ENCODE results near the gene ATP6AP1. TPM values are rescaled to one million over a fixed set of nuclear protein-coding genes. Genes with fewer than 3 reads are reported as not detected.
"Not testable (repeated sequence)": the region's sequence is repeated elsewhere in the genome, so short reads cannot be mapped to it uniquely, and the experiment has no call there.

The ATP6AP1 gene
- total and polyA plus RNA-seq, 10 of the 15 experiments (the other 5 are each of a cell fraction or from before 2014, with no cell fraction given): 4.5 to 56.4 (median 32.0) TPM

GRCh38 chrX:154388649-154389048, 39.8 kb upstream of the ATP6AP1 start:
- H3K9ac ChIP-seq (ENCODE audit: control insufficient read depth, insufficient read depth, low read length); BruUV-seq (replicated peaks); POLR2A ChIA-PET; H3K4me1 ChIP-seq (ENCODE audit: control insufficient read depth, insufficient read depth, low read length); H3K79me2 ChIP-seq (ENCODE audit: control insufficient read depth, insufficient read depth, low read length); intact Hi-C loops (cut with micrococcal nuclease; ENCODE audit: unreplicated experiment); H3K4me3 ChIP-seq; SMC1A ChIA-PET (ENCODE audit: uncharacterized antibody, unreplicated experiment); H4K20me1 ChIP-seq (ENCODE audit: control insufficient read depth, insufficient read depth); in situ Hi-C loops (cut with MboI); H3K27ac ChIP-seq (ENCODE audit: control insufficient read depth, insufficient read depth); CTCF ChIA-PET; DNase-seq (ENCODE audit: low read depth, low spot score); H3K27me3 ChIP-seq (replicated peaks in 1 of 2; ENCODE audit: control insufficient read depth in 2 of 2, insufficient read depth in 2 of 2, low read length in 1 of 2); H3K9me3 ChIP-seq (replicated peaks; ENCODE audit: control insufficient read depth, insufficient read depth, low read length); H3K36me3 ChIP-seq (ENCODE audit: control insufficient read depth in 2 of 2, insufficient read depth in 2 of 2, low read length in 1 of 2); RAD21 ChIA-PET (ENCODE audit: unreplicated experiment); H3K4me2 ChIP-seq (ENCODE audit: control insufficient read depth, insufficient read depth); H2AFZ ChIP-seq (ENCODE audit: control insufficient read depth, low read depth, low read length): not testable (repeated sequence)
- ATAC-seq: peak; percentile 53
- FAIRE-seq: peak; percentile 97
- no CpG with 5 or more reads among the region's 16 CpGs for WGBS (ENCODE audit: insufficient coverage, insufficient replicate concordance, low lambda C conversion rate, missing lambda C conversion rate)

- no CpG with 5 or more reads among the region's 121 CpGs for WGBS (ENCODE audit: insufficient coverage, insufficient replicate concordance, low lambda C conversion rate, missing lambda C conversion rate)
- DNase-seq (ENCODE audit: low read depth, low spot score); H3K9me3 ChIP-seq (replicated peaks; ENCODE audit: control insufficient read depth, insufficient read depth, low read length); H3K4me1 ChIP-seq (ENCODE audit: control insufficient read depth, insufficient read depth, low read length); CTCF ChIA-PET; intact Hi-C loops (cut with micrococcal nuclease; ENCODE audit: unreplicated experiment); RAD21 ChIA-PET (ENCODE audit: unreplicated experiment); H4K20me1 ChIP-seq (ENCODE audit: control insufficient read depth, insufficient read depth); in situ Hi-C loops (cut with MboI); H3K4me3 ChIP-seq; H3K36me3 ChIP-seq (ENCODE audit: control insufficient read depth in 2 of 2, insufficient read depth in 2 of 2, low read length in 1 of 2); H3K79me2 ChIP-seq (ENCODE audit: control insufficient read depth, insufficient read depth, low read length); SMC1A ChIA-PET (ENCODE audit: uncharacterized antibody, unreplicated experiment); H2AFZ ChIP-seq (ENCODE audit: control insufficient read depth, low read depth, low read length); BruUV-seq (replicated peaks); H3K27ac ChIP-seq (ENCODE audit: control insufficient read depth, insufficient read depth); POLR2A ChIA-PET; H3K4me2 ChIP-seq (ENCODE audit: control insufficient read depth, insufficient read depth); H3K27me3 ChIP-seq (replicated peaks in 1 of 2; ENCODE audit: control insufficient read depth in 2 of 2, insufficient read depth in 2 of 2, low read length in 1 of 2); H3K9ac ChIP-seq (ENCODE audit: control insufficient read depth, insufficient read depth, low read length): not testable (repeated sequence)
- ATAC-seq (peak; percentile 75), FAIRE-seq (peak; percentile 97)
These were observed 38.4 kb upstream of the ATP6AP1 start for GRCh38 chrX:154389812-154390747.

GRCh38 chrX:154396363-154396762, 32.1 kb upstream of the ATP6AP1 start:
- H3K4me1 ChIP-seq (ENCODE audit: control insufficient read depth, insufficient read depth, low read length); ATAC-seq; H3K9ac ChIP-seq (ENCODE audit: control insufficient read depth, insufficient read depth, low read length); H2AFZ ChIP-seq (ENCODE audit: control insufficient read depth, low read depth, low read length); RAD21 ChIA-PET (ENCODE audit: unreplicated experiment); H4K20me1 ChIP-seq (ENCODE audit: control insufficient read depth, insufficient read depth); in situ Hi-C loops (cut with MboI); H3K4me2 ChIP-seq (ENCODE audit: control insufficient read depth, insufficient read depth); DNase-seq (ENCODE audit: low read depth, low spot score); BruUV-seq (replicated peaks); H3K27ac ChIP-seq (ENCODE audit: control insufficient read depth, insufficient read depth); H3K9me3 ChIP-seq (replicated peaks; ENCODE audit: control insufficient read depth, insufficient read depth, low read length); FAIRE-seq; H3K4me3 ChIP-seq; SMC1A ChIA-PET (ENCODE audit: uncharacterized antibody, unreplicated experiment); H3K27me3 ChIP-seq (replicated peaks in 1 of 2; ENCODE audit: control insufficient read depth in 2 of 2, insufficient read depth in 2 of 2, low read length in 1 of 2): not testable (repeated sequence)
- CTCF ChIA-PET: interaction anchor here (0.9 to 2.1 kb wide), 2 partner anchors 23 to 129 kb away, joined by 3 to 9 read pairs; no protein-coding TSS in a partner anchor
- Histone ChIP-seq H3K79me2 (ENCODE audit: control insufficient read depth, insufficient read depth, low read length) (peaks cover 29% of the 10 kb centered on the region), H3K36me3 (ENCODE audit: control insufficient read depth in 2 of 2, insufficient read depth in 2 of 2, low read length in 1 of 2) (peaks cover 10 to 12% of the 10 kb centered on the region in 2 experiments)
- 88% methylated on average over 15 of the region's 17 CpGs for WGBS (ENCODE audit: insufficient coverage, insufficient replicate concordance, low lambda C conversion rate, missing lambda C conversion rate)
- intact Hi-C loops (cut with micrococcal nuclease; ENCODE audit: unreplicated experiment): loop anchor here (5.0 kb wide), 1 partner anchor 41 kb away; the partner anchor contains the start of gene GDI1
- POLR2A ChIA-PET: interaction anchor here (1.1 kb wide), 1 partner anchor 120 kb away, joined by 4 read pairs; no protein-coding TSS in a partner anchor

All from GM12878 (cell line).